Measurements from ENCODE around the gene CDHR4.
"Not testable (repeated sequence)": the region's sequence is repeated elsewhere in the genome, so short reads cannot be mapped to it uniquely, and the experiment has no call there.

The CDHR4 gene

GRCh38 chr3:49779358-49780079 is 20.2 kb downstream of the CDHR4 start:
- DNase-seq, result no peak

- DNase-seq, result not testable (repeated sequence)
Measured at GRCh38 chr3:49776101-49776500, 23.6 kb downstream of the CDHR4 start.

GRCh38 chr3:49775538-49775937 is 24.1 kb downstream of the CDHR4 start:
- no peak for DNase-seq

- no peak for DNase-seq
Measured at GRCh38 chr3:49772703-49773102, 27.0 kb downstream of the CDHR4 start.

- no peak for DNase-seq
Measured at GRCh38 chr3:49771340-49771938, 28.2 kb downstream of the CDHR4 start.

- no peak for DNase-seq
Measured at GRCh38 chr3:49769926-49770325, 29.7 kb downstream of the CDHR4 start.

- no peak for DNase-seq
Measured at GRCh38 chr3:49769286-49769915, 30.3 kb downstream of the CDHR4 start.

GRCh38 chr3:49763981-49764380 is 35.7 kb downstream of the CDHR4 start:
- DNase-seq, result no peak

- no peak for DNase-seq
Measured at GRCh38 chr3:49761661-49762060, 38.0 kb downstream of the CDHR4 start.

GRCh38 chr3:49759226-49759625 is 40.4 kb downstream of the CDHR4 start:
- DNase-seq, result no peak

- no peak for DNase-seq
Measured at GRCh38 chr3:49757197-49757596, 42.5 kb downstream of the CDHR4 start.

GRCh38 chr3:49756036-49756435 is 43.6 kb downstream of the CDHR4 start:
- no peak for DNase-seq

- no peak for DNase-seq
Measured at GRCh38 chr3:49754536-49754935, 45.1 kb downstream of the CDHR4 start.

- DNase-seq, result no peak
Measured at GRCh38 chr3:49751501-49751900, 48.2 kb downstream of the CDHR4 start.

- DNase-seq, result no peak
Measured at GRCh38 chr3:49750056-49750455, 49.6 kb downstream of the CDHR4 start.

GRCh38 chr3:49748874-49749273 is 50.8 kb downstream of the CDHR4 start:
- DNase-seq, result not testable (repeated sequence)

GRCh38 chr3:49747792-49748480 is 51.7 kb downstream of the CDHR4 start:
- DNase-seq, result no peak

- no peak for DNase-seq
Measured at GRCh38 chr3:49745986-49746385, 53.7 kb downstream of the CDHR4 start.
